Osteoblast (primary cell): Measurements from ENCODE around the gene OCA2. TPM values are rescaled to one million over a fixed set of nuclear protein-coding genes. Genes with fewer than 3 reads are reported as not detected.

Experiments
- DNase-seq: peaks from one replicate; pipeline ENCODE4 v3.0.0; 2011; ENCODE audit warnings: low spot score, mixed read lengths; ENCODE audit not compliant: insufficient read length; ENCODE audit errors: missing footprints
- H2AFZ ChIP-seq: 2 replicates; pipeline ENCODE4 v1.6.0; 2011; ENCODE audit warnings: mild to moderate bottlenecking, low read length
- H3K27ac ChIP-seq: 2 replicates; pipeline ENCODE4 v1.5.1; 2011; ENCODE audit warnings: mild to moderate bottlenecking, low read depth, low read length, moderate library complexity
- H3K27me3 ChIP-seq: 2 replicates; pipeline ENCODE4 v1.6.0; 2012; ENCODE audit warnings: mild to moderate bottlenecking, control low read depth, inconsistent platforms, low read length, moderate library complexity; ENCODE audit not compliant: insufficient read depth
- H3K36me3 ChIP-seq: 2 replicates; pipeline ENCODE4 v1.5.1; 2011; ENCODE audit warnings: mild to moderate bottlenecking, low read length, control low read depth, moderate library complexity; ENCODE audit not compliant: insufficient read depth
- H3K4me1 ChIP-seq: 2 replicates; pipeline ENCODE4 v1.5.1; 2011; ENCODE audit warnings: mild to moderate bottlenecking, low read length, control low read depth, moderate library complexity; ENCODE audit not compliant: insufficient read depth
- H3K4me2 ChIP-seq: 2 replicates; pipeline ENCODE4 v1.6.0; 2011; ENCODE audit warnings: mild to moderate bottlenecking, low read length; ENCODE audit not compliant: insufficient read depth
- H3K4me3 ChIP-seq: fragments of 200-600 bp; sonication (generic); 3 replicates; pipeline ENCODE4 v1.5.1; 2012; ENCODE audit warnings: mild to moderate bottlenecking, low read length, inconsistent platforms; ENCODE audit not compliant: insufficient read depth
- H3K79me2 ChIP-seq: 2 replicates; pipeline ENCODE4 v1.6.0; 2012; ENCODE audit warnings: mild to moderate bottlenecking, low read length, control low read depth, inconsistent platforms; ENCODE audit not compliant: insufficient read depth
- H3K9me3 ChIP-seq: 2 replicates; pipeline ENCODE4 v1.5.1; 2011; ENCODE audit warnings: low read depth, low read length, control low read depth
- H4K20me1 ChIP-seq: 2 replicates; pipeline ENCODE4 v1.6.0; 2012; ENCODE audit warnings: mild to moderate bottlenecking, low read length, control low read depth; ENCODE audit not compliant: insufficient read depth
- total RNA-seq: library from RNA; depleted of rRNA; stranded (reverse); fragments of >200 nt; gene quantifications from 2 replicates; pipeline ENCODE4 v1.2.3, GENCODE V29; 2012
- TF ChIP-seq, protein P1 (sequence below): IDR thresholded peaks from 2 replicates; pipeline ENCODE4 v1.5.1; 2011; ENCODE audit warnings: mild to moderate bottlenecking, low read depth, low read length, moderate library complexity; ENCODE audit errors: extremely low read depth

The OCA2 gene
- total RNA-seq, 1 donor = not detected

DNA sequence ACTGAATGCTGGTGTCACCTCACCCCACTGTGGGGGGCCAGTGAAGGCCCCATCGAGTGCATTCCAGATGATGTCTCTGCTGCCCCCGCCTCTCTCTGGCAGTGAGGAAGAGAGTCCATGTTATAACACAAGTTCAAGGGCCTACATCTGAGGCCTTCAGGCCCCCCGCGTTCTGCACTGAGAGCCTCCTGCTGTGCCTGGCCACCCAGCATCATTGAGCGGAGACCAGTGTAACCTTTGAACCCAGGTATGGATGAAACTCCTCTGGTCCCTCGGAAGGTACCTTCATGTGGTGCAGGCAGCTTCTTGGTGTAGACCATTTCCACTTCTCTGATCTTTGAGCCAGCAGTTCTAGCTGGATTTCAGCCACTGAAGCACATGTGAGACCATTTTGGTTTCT lies 324.9 kb downstream of the OCA2 start:
- Histone ChIP-seq H3K4me1 (no peaks in the 10 kb centered on the region), H3K9me3 (no peaks in the 10 kb centered on the region), H2AFZ (no peak overlapping the region), H3K36me3 (no peaks in the 10 kb centered on the region), H3K27me3 (no peaks in the 10 kb centered on the region), H4K20me1 (no peaks in the 10 kb centered on the region), H3K4me2 (no peak overlapping the region), H3K4me3 (no peak overlapping the region), H3K79me2 (no peaks in the 10 kb centered on the region), H3K27ac (no peak overlapping the region)
- DNase-seq = no peak
- TF ChIP-seq, protein P1, sequence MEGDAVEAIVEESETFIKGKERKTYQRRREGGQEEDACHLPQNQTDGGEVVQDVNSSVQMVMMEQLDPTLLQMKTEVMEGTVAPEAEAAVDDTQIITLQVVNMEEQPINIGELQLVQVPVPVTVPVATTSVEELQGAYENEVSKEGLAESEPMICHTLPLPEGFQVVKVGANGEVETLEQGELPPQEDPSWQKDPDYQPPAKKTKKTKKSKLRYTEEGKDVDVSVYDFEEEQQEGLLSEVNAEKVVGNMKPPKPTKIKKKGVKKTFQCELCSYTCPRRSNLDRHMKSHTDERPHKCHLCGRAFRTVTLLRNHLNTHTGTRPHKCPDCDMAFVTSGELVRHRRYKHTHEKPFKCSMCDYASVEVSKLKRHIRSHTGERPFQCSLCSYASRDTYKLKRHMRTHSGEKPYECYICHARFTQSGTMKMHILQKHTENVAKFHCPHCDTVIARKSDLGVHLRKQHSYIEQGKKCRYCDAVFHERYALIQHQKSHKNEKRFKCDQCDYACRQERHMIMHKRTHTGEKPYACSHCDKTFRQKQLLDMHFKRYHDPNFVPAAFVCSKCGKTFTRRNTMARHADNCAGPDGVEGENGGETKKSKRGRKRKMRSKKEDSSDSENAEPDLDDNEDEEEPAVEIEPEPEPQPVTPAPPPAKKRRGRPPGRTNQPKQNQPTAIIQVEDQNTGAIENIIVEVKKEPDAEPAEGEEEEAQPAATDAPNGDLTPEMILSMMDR = no peak

DNA sequence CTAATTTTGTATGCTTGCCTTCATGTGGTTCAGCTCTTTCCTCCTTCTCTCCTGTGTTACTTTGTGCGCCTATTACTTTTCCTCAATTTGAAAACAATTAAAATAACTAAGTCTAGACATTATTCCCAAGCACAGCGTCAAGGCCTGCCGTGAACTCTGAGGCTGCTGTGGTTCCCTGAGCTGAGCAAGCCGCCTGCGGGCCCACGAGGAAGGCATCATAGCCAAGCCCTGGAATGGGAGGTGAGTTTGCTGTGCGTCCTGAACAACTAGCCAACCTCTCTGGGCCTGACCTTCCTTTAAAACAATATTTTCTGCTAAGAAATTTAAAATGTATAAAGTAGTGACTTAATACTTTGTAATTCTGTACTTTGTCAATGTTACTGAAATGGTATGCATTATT lies 327.2 kb downstream of the OCA2 start:
- Histone ChIP-seq H2AFZ (no peak overlapping the region), H3K9me3 (no peaks in the 10 kb centered on the region), H3K79me2 (no peaks in the 10 kb centered on the region), H3K4me3 (no peak overlapping the region), H3K27me3 (no peaks in the 10 kb centered on the region), H3K4me2 (no peak overlapping the region), H4K20me1 (no peaks in the 10 kb centered on the region), H3K4me1 (no peaks in the 10 kb centered on the region), H3K27ac (no peak overlapping the region), H3K36me3 (no peaks in the 10 kb centered on the region)
- DNase-seq = no peak
- TF ChIP-seq, protein P1 = no peak

DNA sequence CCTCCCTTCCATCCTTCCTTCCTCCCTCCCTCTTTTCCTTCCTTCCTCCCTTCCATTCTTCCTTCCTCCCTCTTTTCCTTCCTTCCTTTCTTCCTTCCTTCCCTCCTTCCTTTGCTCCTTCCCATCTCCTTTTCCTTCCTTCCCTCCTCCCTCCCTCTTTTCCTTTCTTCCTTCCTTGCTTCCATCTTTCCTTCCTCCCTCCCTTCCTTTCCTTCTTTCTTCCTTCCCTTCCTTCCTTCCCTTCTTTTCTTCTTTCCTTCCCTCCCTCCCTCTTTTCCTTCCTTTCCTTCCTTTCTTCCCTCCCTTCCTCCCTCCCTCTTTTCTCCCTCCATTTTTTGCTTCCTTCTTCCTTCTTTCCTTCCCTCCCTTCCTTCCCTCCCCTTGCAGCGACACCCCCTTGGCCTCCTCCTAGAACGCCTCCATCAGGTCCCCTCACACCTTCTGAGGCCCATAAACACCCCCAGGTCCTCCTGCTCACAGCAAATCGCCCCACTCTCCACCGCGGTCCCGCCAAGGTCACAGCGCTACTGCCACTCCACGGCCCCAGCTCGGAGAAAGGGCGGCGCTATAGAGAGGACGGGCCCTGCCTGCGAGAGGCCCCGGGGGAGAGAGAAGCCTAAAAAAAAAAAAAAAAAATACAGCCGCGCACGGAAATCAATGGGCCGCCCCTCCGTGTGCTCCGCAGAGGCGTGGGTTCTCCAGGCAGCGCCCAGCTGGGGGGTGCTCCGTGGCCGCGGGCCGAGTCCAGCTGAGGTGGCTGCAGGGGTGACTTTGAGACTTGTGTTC lies 328.2 kb downstream of the OCA2 start:
- no peaks in the 10 kb centered on the region for H3K27me3 ChIP-seq
- TF ChIP-seq, protein P1 = no peak
- H3K27ac ChIP-seq = no peak overlapping the region

DNA sequence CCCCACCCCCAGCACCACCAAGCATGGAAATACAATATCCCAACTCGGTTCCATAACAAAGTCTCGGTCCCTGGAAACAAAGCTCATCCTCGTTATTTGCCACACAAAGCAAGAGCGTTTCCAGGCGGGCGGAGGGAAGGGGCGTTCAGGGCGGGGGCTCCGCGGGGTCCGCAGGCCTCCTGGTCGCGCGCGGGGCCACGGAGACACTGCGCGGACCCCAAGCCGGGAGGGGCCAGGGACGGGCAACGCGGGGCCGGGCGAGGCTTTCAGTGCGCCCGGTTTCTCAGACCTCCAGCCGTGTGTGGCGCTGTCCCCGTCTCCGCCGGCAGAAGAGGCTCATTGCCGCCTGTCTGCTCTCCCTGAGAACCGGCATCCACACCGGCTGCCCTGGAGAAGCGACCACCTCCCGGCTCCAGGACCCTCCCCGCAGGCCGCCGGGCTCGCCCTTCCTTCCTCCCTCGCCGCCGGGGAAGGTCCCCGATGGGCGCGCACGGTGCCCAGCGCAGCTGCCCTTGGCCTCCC lies 329.0 kb downstream of the OCA2 start:
- no peak overlapping the region for H3K4me3 ChIP-seq
- H3K4me2 ChIP-seq = no peak overlapping the region
- no peaks in the 10 kb centered on the region for H4K20me1 ChIP-seq
- TF ChIP-seq, protein P1 = no peak
- H3K27ac ChIP-seq = no peak overlapping the region
- H3K9me3 ChIP-seq = no peaks in the 10 kb centered on the region
- H3K36me3 ChIP-seq = no peaks in the 10 kb centered on the region
- no peaks in the 10 kb centered on the region for H3K4me1 ChIP-seq
- H2AFZ ChIP-seq = no peak overlapping the region
- H3K27me3 ChIP-seq = no peaks in the 10 kb centered on the region
- DNase-seq = no peak
- H3K79me2 ChIP-seq = no peaks in the 10 kb centered on the region

More for the DNA sequence above, 328.2 kb downstream of the OCA2 start:
- no peak overlapping the region for H2AFZ ChIP-seq
- H3K36me3 ChIP-seq = no peaks in the 10 kb centered on the region
- DNase-seq = no peak
- no peak overlapping the region for H3K4me3 ChIP-seq
- no peaks in the 10 kb centered on the region for H3K9me3 ChIP-seq
- H4K20me1 ChIP-seq = no peaks in the 10 kb centered on the region
- no peaks in the 10 kb centered on the region for H3K4me1 ChIP-seq
- no peak overlapping the region for H3K4me2 ChIP-seq
- no peaks in the 10 kb centered on the region for H3K79me2 ChIP-seq
